SK-N-DZ (cell line): ENCODE data around the gene DCDC2C.

Experiments used
- DNase-seq: peaks from one replicate; pipeline ENCODE4 v3.0.0-alpha.2; 2015; ENCODE audit warnings: low spot score

DCDC2C gene

DNA sequence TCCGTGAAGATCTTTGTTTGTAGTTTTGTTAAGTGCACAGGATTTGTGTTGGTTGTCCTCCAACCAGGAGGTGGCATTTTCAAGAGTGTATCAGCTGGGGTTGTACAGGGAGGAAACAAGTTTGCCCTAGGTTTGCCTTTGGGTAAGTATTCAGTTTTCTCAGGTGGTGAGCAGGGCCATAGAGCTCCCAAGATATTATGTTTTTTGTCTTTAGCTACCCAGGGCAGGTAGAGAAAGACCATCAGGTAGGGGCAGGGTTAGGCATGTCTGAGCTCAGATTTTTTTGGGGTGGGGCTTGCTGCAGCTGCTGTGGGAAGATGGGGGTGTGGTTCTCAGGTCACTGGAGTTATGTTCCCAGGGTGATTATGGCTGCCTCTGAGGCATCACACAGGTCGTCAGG, 191.6 kb downstream of the DCDC2C start:
- DNase-seq = no peak
